Measurements from ENCODE around the gene PRKD1.

DNA sequence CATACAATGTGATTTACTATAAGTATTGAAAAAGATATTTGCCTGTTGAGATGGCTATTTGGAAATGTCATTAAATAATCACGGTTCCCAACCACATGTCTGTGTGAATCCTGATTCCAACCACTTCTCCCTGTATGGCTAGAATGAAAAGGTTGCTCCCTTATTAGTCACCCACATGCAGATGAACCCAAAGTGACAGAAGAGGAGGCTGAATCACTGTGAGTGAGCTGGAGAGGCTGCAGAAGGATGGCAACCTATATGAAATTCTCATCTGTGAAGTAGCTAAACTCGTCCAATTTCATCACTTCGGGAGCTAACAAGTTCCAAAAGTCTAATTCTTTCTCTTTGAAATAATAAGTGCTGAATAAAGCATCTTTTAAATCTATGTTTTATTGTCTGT, 300.5 kb downstream of the PRKD1 start:
- TF ChIP-seq YY1 (IDR thresholded peaks at IDR 0.05; ENCODE audit: insufficient read depth, insufficient read length) = no peak
- no peak for TF ChIP-seq ZNF274 (IDR thresholded peaks at IDR 0.05; ENCODE audit: low read depth, low read length)
